H1 (cell line): ENCODE measurements around the gene PTPN9. TPM values are rescaled to one million over a fixed set of nuclear protein-coding genes. Genes with fewer than 3 reads are reported as not detected.

Source experiments
- CTCF ChIA-PET: fragments of 300-600 bp; sonication (Branson Sonifier 250); formaldehyde crosslinking; loops from one replicate; lab custom pipeline; 2021; ENCODE audit not compliant: partially characterized antibody; lab: Charles Lee
- POLR2A ChIA-PET: fragments of 300-600 bp; sonication (Branson Sonifier 250); formaldehyde crosslinking; loops from one replicate; lab custom pipeline; 2021; ENCODE audit warnings: inconsistent platforms; ENCODE audit not compliant: partially characterized antibody; lab: Charles Lee
- DNase-seq, 2 experiments: peaks; one replicate each; pipeline versions ENCODE4 v3.0.0 to v3.0.0-alpha.2; 2010 to 2022; ENCODE audit warnings: low spot score in 2 of 2, low read depth in 1 of 2, mixed read lengths in 1 of 2
- FAIRE-seq: peaks from 2 replicates; lab custom pipeline; 2011; peaks lifted over from hg19 to GRCh38; lab: Jason Lieb, UNC
- H2AFZ ChIP-seq: 2 replicates; pipeline ENCODE4 v1.8.1; 2012; ENCODE audit warnings: low read length, inconsistent platforms
- H2AK5ac ChIP-seq: 2 replicates; pipeline ENCODE4 v1.6.1; 2013; ENCODE audit warnings: low read depth, low read length
- H2BK120ac ChIP-seq: replicated peaks from 2 replicates; pipeline ENCODE3; 2013; ENCODE audit warnings: low read depth, low read length, inconsistent platforms
- H2BK12ac ChIP-seq: 2 replicates; pipeline ENCODE4 v1.6.1; 2013; ENCODE audit warnings: low read depth, low read length
- H2BK15ac ChIP-seq: 2 replicates; pipeline ENCODE4 v1.6.1; 2013; ENCODE audit warnings: low read length
- H2BK20ac ChIP-seq: 2 replicates; pipeline ENCODE4 v1.6.1; 2013; ENCODE audit warnings: low read length
- H2BK5ac ChIP-seq: 2 replicates; pipeline ENCODE4 v1.6.1; 2013; ENCODE audit warnings: low read depth, low read length
- H3K14ac ChIP-seq: 2 replicates; pipeline ENCODE4 v1.6.1; 2013; ENCODE audit warnings: inconsistent platforms; ENCODE audit not compliant: insufficient read length
- H3K18ac ChIP-seq: 2 replicates; pipeline ENCODE4 v1.6.1; 2013; ENCODE audit warnings: low read length; ENCODE audit errors: extremely low read depth
- H3K23ac ChIP-seq: 2 replicates; pipeline ENCODE4 v1.6.1; 2013; ENCODE audit warnings: inconsistent platforms; ENCODE audit not compliant: insufficient read length
- H3K23me2 ChIP-seq: 2 replicates; pipeline ENCODE4 v1.6.1; 2013; ENCODE audit warnings: low read depth, low read length
- H3K27ac ChIP-seq: 2 replicates; pipeline ENCODE4 v1.6.1; 2011; ENCODE audit warnings: low read depth, low read length, inconsistent platforms
- H3K27me3 ChIP-seq, 4 experiments: replicated peaks in 1 of 4; 1 replicate in 1 of 4; 2 replicates in 3 of 4; pipeline versions ENCODE4 v1.6.1 to v1.8.1; 2011 to 2013; ENCODE audit warnings: low read length in 3 of 4, mild to moderate bottlenecking in 3 of 4, inconsistent platforms in 2 of 4, mixed read lengths in 2 of 4, moderate library complexity in 1 of 4; ENCODE audit not compliant: control insufficient read depth in 3 of 4, insufficient read depth in 3 of 4; ENCODE audit errors: extremely low read depth in 1 of 4
- H3K36me3 ChIP-seq, 4 experiments: 2 replicates each; pipeline versions ENCODE4 v1.6.1 to v1.8.1; 2011 to 2013; ENCODE audit warnings: mild to moderate bottlenecking in 4 of 4, low read length in 3 of 4, moderate library complexity in 2 of 4, control low read depth in 1 of 4, inconsistent platforms in 1 of 4; ENCODE audit not compliant: insufficient read depth in 4 of 4, control insufficient read depth in 2 of 4
- H3K4ac ChIP-seq: replicated peaks from 2 replicates; pipeline ENCODE3; 2013; ENCODE audit warnings: low read length, low read depth, mixed read lengths, inconsistent platforms; ENCODE audit not compliant: insufficient read length
- H3K4me1 ChIP-seq, 4 experiments: replicated peaks in 1 of 4; 1 replicate in 1 of 4; 2 replicates in 3 of 4; pipeline versions ENCODE4 v1.6.1 to v1.8.1; 2011 to 2013; ENCODE audit warnings: low read length in 3 of 4, inconsistent platforms in 2 of 4, mixed read lengths in 1 of 4; ENCODE audit not compliant: insufficient read depth in 4 of 4, control insufficient read depth in 3 of 4
- H3K4me2 ChIP-seq, 2 experiments: 2 replicates each; pipeline versions ENCODE4 v1.6.1 to v1.8.1; 2011 to 2013; ENCODE audit warnings: low read depth in 2 of 2, low read length in 2 of 2, control low read depth in 1 of 2, inconsistent platforms in 1 of 2, mild to moderate bottlenecking in 1 of 2; ENCODE audit not compliant: insufficient read depth in 1 of 2
- H3K4me3 ChIP-seq, 4 experiments: fragments of 200-600, 300-600 bp in 1 of 4; sonication (generic), shearing (Covaris generic), sonication (Bioruptor Twin) in 1 of 4; 2 replicates each; pipeline versions ENCODE4 v1.5.1 to v1.8.1; 2011 to 2016; ENCODE audit warnings: low read length in 4 of 4, low read depth in 3 of 4, control low read depth in 2 of 4, inconsistent platforms in 2 of 4, mild to moderate bottlenecking in 2 of 4, mixed read lengths in 1 of 4, moderate library complexity in 1 of 4; ENCODE audit not compliant: insufficient read depth in 2 of 4; ENCODE audit errors: extremely low read depth in 1 of 4
- H3K56ac ChIP-seq: replicated peaks from 2 replicates; pipeline ENCODE3; 2013; ENCODE audit warnings: low read depth, mild to moderate bottlenecking, mixed read lengths, low read length, inconsistent platforms; ENCODE audit not compliant: insufficient read length
- H3K79me1 ChIP-seq: 2 replicates; pipeline ENCODE4 v1.6.1; 2013; ENCODE audit warnings: low read depth, low read length, control low read depth
- H3K79me2 ChIP-seq, 2 experiments: 2 replicates each; pipeline versions ENCODE4 v1.6.1 to v1.8.1; 2012 to 2013; ENCODE audit warnings: low read length in 2 of 2, mild to moderate bottlenecking in 2 of 2, inconsistent platforms in 1 of 2; ENCODE audit not compliant: insufficient read depth in 2 of 2, control insufficient read depth in 1 of 2
- H3K9ac ChIP-seq, 4 experiments: replicated peaks in 1 of 4; 1 replicate in 1 of 4; 2 replicates in 3 of 4; pipeline versions ENCODE4 v1.6.1 to v1.8.1; 2011 to 2013; ENCODE audit warnings: low read depth in 3 of 4, low read length in 3 of 4, control low read depth in 2 of 4, mild to moderate bottlenecking in 2 of 4, moderate library complexity in 2 of 4, inconsistent platforms in 1 of 4; ENCODE audit errors: extremely low read depth in 1 of 4
- H3K9me3 ChIP-seq, 2 experiments: 2 replicates each; pipeline versions ENCODE4 v1.6.1 to v1.8.1; 2012 to 2013; ENCODE audit warnings: mild to moderate bottlenecking in 2 of 2, moderate library complexity in 2 of 2, control low read depth in 1 of 2, inconsistent platforms in 1 of 2, low read depth in 1 of 2, low read length in 1 of 2, mixed read lengths in 1 of 2; ENCODE audit not compliant: insufficient read depth in 2 of 2
- H4K20me1 ChIP-seq, 2 experiments: replicated peaks in 1 of 2; 2 replicates each; pipeline versions ENCODE3 to v1.8.1; 2011 to 2013; ENCODE audit warnings: inconsistent platforms in 2 of 2, low read length in 2 of 2, mild to moderate bottlenecking in 1 of 2; ENCODE audit not compliant: insufficient read depth in 2 of 2, control insufficient read depth in 1 of 2
- H4K5ac ChIP-seq: 2 replicates; pipeline ENCODE4 v1.6.1; 2013; ENCODE audit warnings: low read length, low read depth, mixed read lengths, inconsistent platforms; ENCODE audit not compliant: insufficient read length
- H4K8ac ChIP-seq: 2 replicates; pipeline ENCODE4 v1.8.0; 2013; ENCODE audit warnings: mild to moderate bottlenecking, moderate library complexity, low read length, inconsistent platforms; ENCODE audit not compliant: insufficient read depth; ENCODE audit errors: extremely low read depth
- H4K91ac ChIP-seq: replicated peaks from 2 replicates; pipeline ENCODE3; 2013; ENCODE audit warnings: low read length, mixed read lengths, inconsistent platforms; ENCODE audit not compliant: insufficient read length
- BACH1 ChIP-seq: IDR thresholded peaks from 2 replicates; pipeline ENCODE4 v1.6.1; 2012; ENCODE audit warnings: low read length, improper control_type of control experiment
- CHD1 ChIP-seq: IDR thresholded peaks from 2 replicates; pipeline ENCODE4 v1.6.1; 2012; ENCODE audit warnings: low read depth, low read length, improper control_type of control experiment
- CHD2 ChIP-seq: IDR thresholded peaks from 2 replicates; pipeline ENCODE4 v1.6.1; 2012; ENCODE audit warnings: low read length, improper control_type of control experiment
- CREB1 ChIP-seq: IDR thresholded peaks from 2 replicates; pipeline ENCODE4 v1.6.1; 2012; ENCODE audit warnings: inconsistent platforms
- EGR1 ChIP-seq: IDR thresholded peaks from 2 replicates; pipeline ENCODE4 v1.6.1; 2011; ENCODE audit warnings: low read depth, low read length, borderline replicate concordance
- GABPA ChIP-seq: IDR thresholded peaks from 2 replicates; pipeline ENCODE4 v1.6.1; 2011; ENCODE audit warnings: mild to moderate bottlenecking, low read length, moderate library complexity, borderline replicate concordance; ENCODE audit not compliant: insufficient read depth
- PHF8 ChIP-seq: fragments of 200-600 bp; sonication (generic); conservative IDR thresholded peaks from 2 replicates; pipeline ENCODE4 v1.7.1; 2012; ENCODE audit warnings: low read depth, mild to moderate bottlenecking, inconsistent platforms, low read length, moderate library complexity
- POLR2AphosphoS5 ChIP-seq: IDR thresholded peaks from 2 replicates; pipeline ENCODE4 v1.6.1; 2011; ENCODE audit warnings: low read depth, low read length
- RXRA ChIP-seq: IDR thresholded peaks from 2 replicates; pipeline ENCODE4 v1.6.1; 2011; ENCODE audit warnings: low read depth, mild to moderate bottlenecking, low read length, moderate library complexity; ENCODE audit not compliant: insufficient read depth
- SIRT6 ChIP-seq: IDR thresholded peaks from one replicate; pipeline ENCODE4 v1.7.1; 2012; ENCODE audit warnings: low read length, inconsistent platforms
- SP1 ChIP-seq: IDR thresholded peaks from 2 replicates; pipeline ENCODE4 v1.6.1; 2011; ENCODE audit warnings: low read depth, low read length
- SP2 ChIP-seq: IDR thresholded peaks from 2 replicates; pipeline ENCODE4 v1.6.1; 2012; ENCODE audit warnings: mild to moderate bottlenecking, low read length, inconsistent platforms
- SUZ12 ChIP-seq: fragments of 200-600 bp; sonication (generic); IDR thresholded peaks from 2 replicates; pipeline ENCODE4 v1.6.1; 2012; ENCODE audit warnings: mild to moderate bottlenecking, inconsistent platforms, low read length, moderate library complexity, mixed read lengths
- TAF1 ChIP-seq: IDR thresholded peaks from 2 replicates; pipeline ENCODE4 v1.6.1; 2011; ENCODE audit warnings: mild to moderate bottlenecking, low read depth, low read length
- USF2 ChIP-seq: IDR thresholded peaks from 2 replicates; pipeline ENCODE4 v1.6.1; 2011; ENCODE audit warnings: low read length, improper control_type of control experiment
- WGBS, 2 experiments: shearing (Covaris generic) in 1 of 2; methylation state at CpG; one replicate each; pipeline versions ENCODE4 v1.1.6 to v1.1.7; 2013 to 2015; ENCODE audit warnings: low lambda C conversion rate in 2 of 2, mixed read lengths in 2 of 2, inconsistent platforms in 1 of 2, low coverage in 1 of 2, missing lambda C conversion rate in 1 of 2; ENCODE audit not compliant: insufficient replicate concordance in 2 of 2, insufficient coverage in 1 of 2, insufficient read length in 1 of 2; ENCODE audit errors: extremely low coverage in 1 of 2, missing lambda C conversion rate in 1 of 2; 5-methylcytosine and 5-hydroxymethylcytosine counted together
- polyA plus RNA-seq, 7 experiments: library from polyadenylated mRNA; depleted of rRNA in 3 of 7; stranded (reverse) in 5 of 7; unstranded in 2 of 7; fragments of >200 nt in 5 of 7; fragments of 200-250 nt in 2 of 7; gene quantifications; 1 replicate in 5 of 7; 2 replicates in 1 of 7; 4 replicates in 1 of 7; pipeline versions ENCODE4 v1.2.1 to v1.2.3, GENCODE V29; 2011 to 2013; ENCODE audit warnings: missing spikeins in 2 of 7, mixed read lengths in 2 of 7
- total RNA-seq: library from RNA; stranded (reverse); fragmentation: NEBNext Ultra II Directional; extraction: Animal tissue kit (Norgen Biotek cat#: 25700); gene quantifications from 2 replicates; pipeline ENCODE4 v1.2.1, GENCODE V29; 2021

PTPN9 gene
- total and polyA plus RNA-seq, 2 of the 8 experiments (the other 6 are each of a cell fraction or from before 2014, with no cell fraction given): 46.6 to 57.4 TPM

- Histone ChIP-seq H3K9ac (no peak overlapping the region), H2BK12ac (no peak overlapping the region), H3K9me3 (no peaks in the 10 kb centered on the region), H4K91ac (no peak overlapping the region), H3K79me2 (no peaks in the 10 kb centered on the region), H3K27ac (no peak overlapping the region), H3K4me1 (no peaks in the 10 kb centered on the region), H2BK120ac (no peak overlapping the region), H3K23me2 (no peaks in the 10 kb centered on the region), H2BK5ac (no peak overlapping the region), H2AK5ac (no peak overlapping the region), H3K14ac (no peak overlapping the region), H2BK15ac (no peak overlapping the region), H3K4ac (no peak overlapping the region), H3K18ac (no peak overlapping the region), H3K36me3 (peaks cover 5 to 7% (median 6%) of the 10 kb centered on the region in 4 experiments; a peak in 5 of 8 replicates), H2AFZ (no peak overlapping the region), H2BK20ac (no peak overlapping the region), H3K23ac (no peak overlapping the region), H3K56ac (no peak overlapping the region), H3K27me3 (no peaks in the 10 kb centered on the region), H4K8ac (no peak overlapping the region), H4K20me1 (no peaks in the 10 kb centered on the region), H3K4me2 (no peak overlapping the region), H3K4me3 (no peak overlapping the region), H4K5ac (no peak overlapping the region), H3K79me1 (no peaks in the 10 kb centered on the region)
- no peak for FAIRE-seq
- ChIA-PET POLR2A (interaction anchor here (0.6 to 1.2 kb wide), 2 partner anchors 9 to 14 kb away, joined by 4 read pairs; no protein-coding TSS in a partner anchor), CTCF (interaction anchor here (0.6 to 1.0 kb wide), 4 partner anchors 10 to 136 kb away, joined by 3 to 4 read pairs (median 3); no protein-coding TSS in a partner anchor)
- DNase-seq: no peak
- 97% methylated on average over 9 of the region's 9 CpGs; no CpG with 5 or more reads in 1 of the 2 experiments for WGBS, 2 experiments
- TF ChIP-seq USF2 (no peak), RXRA (no peak), CHD2 (no peak), BACH1 (no peak), POLR2AphosphoS5 (no peak), GABPA (no peak), CHD1 (no peak), PHF8 (no peak), SIRT6 (no peak), TAF1 (no peak), CREB1 (no peak), SP2 (no peak), EGR1 (no peak), SUZ12 (no peak), SP1 (no peak)
These were observed 15.2 kb upstream of the PTPN9 start for GRCh38 chr15:75594276-75594675.
